ENCODE data around the gene EXOC4. TPM values are rescaled to one million over a fixed set of nuclear protein-coding genes. Genes with fewer than 3 reads are reported as not detected.

Gene EXOC4
- polyA plus RNA-seq, 1 experiment: 45.9 TPM

DNA sequence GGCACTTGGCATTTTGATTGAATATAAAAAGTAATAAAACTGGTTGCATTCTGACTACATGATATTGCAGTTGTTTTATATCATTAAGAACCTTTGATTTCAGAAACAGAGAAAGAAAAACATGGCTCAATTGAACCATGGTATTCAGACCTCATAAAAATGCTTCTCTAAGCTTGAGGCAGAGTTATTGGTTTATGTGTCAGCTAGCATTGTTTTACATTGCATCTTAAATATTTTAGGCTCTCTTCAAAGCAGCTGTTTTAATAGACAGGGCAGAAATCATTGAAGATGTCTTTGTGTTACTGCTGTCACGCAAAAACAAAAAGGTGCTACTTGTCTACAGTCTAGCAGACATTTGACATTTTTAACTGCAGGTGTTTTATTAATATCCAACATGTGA lies 299.2 kb downstream of the EXOC4 start:
- TF ChIP-seq, protein P1, sequence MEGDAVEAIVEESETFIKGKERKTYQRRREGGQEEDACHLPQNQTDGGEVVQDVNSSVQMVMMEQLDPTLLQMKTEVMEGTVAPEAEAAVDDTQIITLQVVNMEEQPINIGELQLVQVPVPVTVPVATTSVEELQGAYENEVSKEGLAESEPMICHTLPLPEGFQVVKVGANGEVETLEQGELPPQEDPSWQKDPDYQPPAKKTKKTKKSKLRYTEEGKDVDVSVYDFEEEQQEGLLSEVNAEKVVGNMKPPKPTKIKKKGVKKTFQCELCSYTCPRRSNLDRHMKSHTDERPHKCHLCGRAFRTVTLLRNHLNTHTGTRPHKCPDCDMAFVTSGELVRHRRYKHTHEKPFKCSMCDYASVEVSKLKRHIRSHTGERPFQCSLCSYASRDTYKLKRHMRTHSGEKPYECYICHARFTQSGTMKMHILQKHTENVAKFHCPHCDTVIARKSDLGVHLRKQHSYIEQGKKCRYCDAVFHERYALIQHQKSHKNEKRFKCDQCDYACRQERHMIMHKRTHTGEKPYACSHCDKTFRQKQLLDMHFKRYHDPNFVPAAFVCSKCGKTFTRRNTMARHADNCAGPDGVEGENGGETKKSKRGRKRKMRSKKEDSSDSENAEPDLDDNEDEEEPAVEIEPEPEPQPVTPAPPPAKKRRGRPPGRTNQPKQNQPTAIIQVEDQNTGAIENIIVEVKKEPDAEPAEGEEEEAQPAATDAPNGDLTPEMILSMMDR (IDR thresholded peaks at IDR 0.05; ENCODE audit: insufficient read depth, low read depth, low read length): no peak
- DNase-seq (ENCODE audit: low read depth): peak; percentile 6
- Histone ChIP-seq H3K27me3 (ENCODE audit: control insufficient read depth, insufficient read depth, low read length) (no peaks in the 10 kb centered on the region), H3K36me3 (ENCODE audit: control insufficient read depth, insufficient read depth, low read length) (no peaks in the 10 kb centered on the region), H3K4me3 (ENCODE audit: low read depth, low read length) (no peak overlapping the region)
- CTCF ChIA-PET: no interaction called here
- POLR2A ChIA-PET: interaction anchor here (0.6 kb wide), 1 partner anchor 481 kb away, joined by 10 read pairs; no protein-coding TSS in a partner anchor

DNA sequence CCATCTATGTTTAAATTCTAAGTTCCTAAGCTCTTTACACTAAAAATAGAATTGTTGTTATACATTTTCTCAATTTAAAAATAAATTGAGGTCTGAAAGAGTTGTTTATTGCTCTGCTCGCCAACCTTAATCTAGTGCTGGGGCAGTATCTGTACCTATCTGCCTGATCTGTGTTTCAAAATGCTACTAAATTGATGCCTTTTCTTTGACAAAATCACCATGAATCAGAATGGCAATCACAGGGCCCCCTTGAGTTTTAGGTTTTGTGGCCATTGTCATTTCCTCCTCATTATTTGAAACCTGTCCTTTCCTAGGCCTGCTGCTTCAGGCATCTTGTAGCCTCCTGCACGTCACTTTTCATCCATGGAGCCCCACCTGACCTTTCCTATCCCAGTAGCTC lies 301.5 kb downstream of the EXOC4 start:
- H3K36me3 ChIP-seq (ENCODE audit: control insufficient read depth, insufficient read depth, low read length): no peaks in the 10 kb centered on the region
- ChIA-PET CTCF (no interaction called here), POLR2A (no interaction called here)
- no peak overlapping the region for H3K4me3 ChIP-seq (ENCODE audit: low read depth, low read length)
- TF ChIP-seq, protein P1 (IDR thresholded peaks at IDR 0.05; ENCODE audit: insufficient read depth, low read depth, low read length): no peak
- no peaks in the 10 kb centered on the region for H3K27me3 ChIP-seq (ENCODE audit: control insufficient read depth, insufficient read depth, low read length)
- no peak for DNase-seq (ENCODE audit: low read depth)

DNA sequence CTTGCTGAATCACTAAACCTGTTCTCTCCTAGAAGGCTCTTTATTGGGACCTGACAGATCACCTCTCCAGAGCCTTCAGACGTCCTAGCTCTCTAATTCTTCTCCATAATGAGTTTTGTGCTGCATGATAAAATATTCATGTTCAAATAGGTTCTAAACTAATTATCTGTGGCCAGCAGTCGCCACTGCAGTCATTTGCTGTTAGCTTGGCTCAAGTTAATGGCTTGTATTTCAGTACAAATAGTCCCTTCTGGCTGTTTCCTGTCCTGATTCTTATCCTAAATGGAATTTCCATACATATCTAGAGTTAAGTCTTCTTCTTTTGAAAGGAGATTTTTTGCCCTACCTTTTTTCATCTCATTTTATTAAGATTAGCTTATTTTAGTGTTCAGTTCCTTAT lies 303.2 kb downstream of the EXOC4 start:
- TF ChIP-seq, protein P1 (IDR thresholded peaks at IDR 0.05; ENCODE audit: insufficient read depth, low read depth, low read length): no peak
- DNase-seq (ENCODE audit: low read depth): no peak
- H3K27me3 ChIP-seq (ENCODE audit: control insufficient read depth, insufficient read depth, low read length): no peaks in the 10 kb centered on the region
- ChIA-PET CTCF (interaction anchor here (0.5 to 1.5 kb wide), 2 partner anchors 13 to 16 kb away, joined by 3 read pairs; no protein-coding TSS in a partner anchor), POLR2A (interaction anchor here (0.5 kb wide), 1 partner anchor 133 kb away, joined by 3 read pairs; no protein-coding TSS in a partner anchor)
- H3K4me3 ChIP-seq (ENCODE audit: low read depth, low read length): no peak overlapping the region
- no peaks in the 10 kb centered on the region for H3K36me3 ChIP-seq (ENCODE audit: control insufficient read depth, insufficient read depth, low read length)

DNA sequence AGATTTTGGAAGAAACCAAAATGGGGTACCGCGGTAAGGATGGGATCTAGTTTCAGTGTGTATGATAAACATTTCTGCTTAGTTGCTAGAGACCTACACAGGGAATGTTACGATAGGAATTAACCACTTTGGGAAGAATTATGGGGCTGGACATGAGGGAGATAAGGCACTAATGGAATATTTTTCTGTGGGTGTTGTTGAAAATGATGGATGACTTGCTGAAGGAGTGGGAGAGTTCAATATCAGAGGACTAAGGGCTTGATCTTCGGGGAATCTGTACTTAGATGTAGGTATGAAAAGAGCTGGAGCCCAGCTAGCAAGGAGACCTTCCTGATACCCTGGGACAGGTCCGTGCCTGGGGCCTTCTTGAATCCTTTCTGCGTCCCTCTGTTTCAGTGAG lies 303.7 kb downstream of the EXOC4 start:
- TF ChIP-seq, protein P1 (IDR thresholded peaks at IDR 0.05; ENCODE audit: insufficient read depth, low read depth, low read length): no peak
- Histone ChIP-seq H3K27me3 (ENCODE audit: control insufficient read depth, insufficient read depth, low read length) (no peaks in the 10 kb centered on the region), H3K4me3 (ENCODE audit: low read depth, low read length) (no peak overlapping the region), H3K36me3 (ENCODE audit: control insufficient read depth, insufficient read depth, low read length) (no peaks in the 10 kb centered on the region)
- DNase-seq (ENCODE audit: low read depth): no peak
- ChIA-PET CTCF (interaction anchor here (0.5 to 1.5 kb wide), 3 partner anchors 14 to 43 kb away, joined by 3 read pairs; no protein-coding TSS in a partner anchor), POLR2A (interaction anchor here (0.5 kb wide), 1 partner anchor 133 kb away, joined by 3 read pairs; no protein-coding TSS in a partner anchor)

DNA sequence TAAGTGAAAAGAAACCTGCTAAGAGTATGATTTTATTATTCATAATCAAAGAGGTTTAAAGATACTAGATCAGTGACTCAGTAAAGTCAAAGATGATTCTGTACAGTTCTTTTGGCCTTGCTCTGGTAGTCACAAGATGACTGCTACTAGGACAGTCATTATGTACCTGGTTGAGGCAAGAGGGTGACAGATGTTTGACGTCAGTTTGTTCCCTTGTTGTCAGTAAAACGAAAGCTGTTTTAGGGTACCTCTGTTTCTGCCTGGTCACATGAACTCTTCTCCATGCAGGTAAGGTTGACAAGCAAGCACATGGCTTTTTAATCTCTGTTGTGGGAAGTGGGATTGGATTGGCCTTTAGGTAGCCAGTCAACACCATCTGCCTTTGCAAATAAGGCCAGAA lies 308.0 kb downstream of the EXOC4 start:
- H3K36me3 ChIP-seq (ENCODE audit: control insufficient read depth, insufficient read depth, low read length): no peaks in the 10 kb centered on the region
- no peaks in the 10 kb centered on the region for H3K27me3 ChIP-seq (ENCODE audit: control insufficient read depth, insufficient read depth, low read length)
- ChIA-PET CTCF (interaction anchor here (0.6 kb wide), 1 partner anchor 182 kb away, joined by 3 read pairs; no protein-coding TSS in a partner anchor), POLR2A (no interaction called here)
- TF ChIP-seq, protein P1 (IDR thresholded peaks at IDR 0.05; ENCODE audit: insufficient read depth, low read depth, low read length): no peak
- H3K4me3 ChIP-seq (ENCODE audit: low read depth, low read length): no peak overlapping the region
- DNase-seq (ENCODE audit: low read depth): no peak
